PC-9 (cell line): ENCODE measurements around the gene NOP9. TPM values are rescaled to one million over a fixed set of nuclear protein-coding genes. Genes with fewer than 3 reads are reported as not detected.

ENCODE experiments used
- BruUV-seq: library from RNA; stranded (reverse); fragments of 400-500 nt; replicated peaks from 2 replicates; lab custom pipeline; 2021; lab: Mats Ljungman, UMichigan
- CTCF ChIA-PET: fragments of 300-600 bp; sonication (Branson Sonifier 250); formaldehyde crosslinking; loops from one replicate; lab custom pipeline; 2022; ENCODE audit warnings: antibody characterized with exemption; lab: Charles Lee
- POLR2A ChIA-PET: fragments of 300-600 bp; sonication (Branson Sonifier 250); formaldehyde crosslinking; loops from one replicate; lab custom pipeline; 2022; ENCODE audit warnings: antibody characterized with exemption; ENCODE audit not compliant: unreplicated experiment; lab: Charles Lee
- DNase-seq, 2 experiments: peaks; one replicate each; pipeline versions ENCODE4 v3.0.0 to v3.0.0-alpha.2; 2015 to 2022; ENCODE audit warnings: mixed read lengths in 1 of 2
- H2AFZ ChIP-seq: fragments of 200-600 bp; sonication (generic); 2 replicates; pipeline ENCODE4 v1.8.1; 2017; ENCODE audit warnings: antibody characterized with exemption
- H3F3A ChIP-seq: fragments of 200-600 bp; sonication (generic); 2 replicates; pipeline ENCODE4 v1.8.1; 2017; ENCODE audit warnings: antibody characterized with exemption, mild to moderate bottlenecking, low read depth; ENCODE audit not compliant: insufficient read depth
- H3K27ac ChIP-seq: fragments of 200-600 bp; sonication (generic); 2 replicates; pipeline ENCODE4 v1.6.1; 2016; ENCODE audit warnings: mixed run types
- H3K27me3 ChIP-seq: fragments of 200-600 bp; sonication (generic); 2 replicates; pipeline ENCODE4 v1.6.1; 2016; ENCODE audit warnings: low read depth, mixed run types; ENCODE audit not compliant: insufficient read depth
- H3K36me3 ChIP-seq: fragments of 200-600 bp; sonication (generic); 2 replicates; pipeline ENCODE4 v1.6.1; 2016; ENCODE audit warnings: low read depth, mixed run types
- H3K4me1 ChIP-seq: fragments of 200-600 bp; sonication (generic); replicated peaks from 2 replicates; pipeline ENCODE4 v1.6.1; 2016; ENCODE audit warnings: mixed run types; ENCODE audit not compliant: insufficient read depth
- H3K4me2 ChIP-seq: fragments of 200-600 bp; sonication (generic); 2 replicates; pipeline ENCODE4 v1.6.1; 2017; ENCODE audit warnings: mixed run types
- H3K4me3 ChIP-seq: fragments of 200-600 bp; sonication (generic); 2 replicates; pipeline ENCODE4 v1.6.1; 2016; ENCODE audit warnings: mixed run types
- H3K79me2 ChIP-seq: fragments of 200-600 bp; sonication (generic); 2 replicates; pipeline ENCODE4 v1.6.1; 2017; ENCODE audit warnings: low read depth, mixed run types
- H3K9me2 ChIP-seq: fragments of 200-600 bp; sonication (generic); 2 replicates; pipeline ENCODE4 v1.8.1; 2017; ENCODE audit warnings: mild to moderate bottlenecking; ENCODE audit not compliant: insufficient read depth
- H3K9me3 ChIP-seq: fragments of 200-600 bp; sonication (generic); 2 replicates; pipeline ENCODE4 v1.8.1; 2016; ENCODE audit warnings: low read depth; ENCODE audit not compliant: insufficient read depth
- H4K20me1 ChIP-seq: fragments of 200-600 bp; sonication (generic); 2 replicates; pipeline ENCODE4 v1.8.1; 2017; ENCODE audit not compliant: insufficient read depth
- EZH2 ChIP-seq: fragments of 200-600 bp; sonication (generic); IDR thresholded peaks from 2 replicates; pipeline ENCODE4 v1.8.0; 2017; ENCODE audit warnings: antibody characterized with exemption, low read depth
- intact Hi-C: fragments of 100-400 bp; cut with micrococcal nuclease; formaldehyde crosslinking; loops from one replicate; pipeline ENCODE4 v1.10.0; 2022; ENCODE audit not compliant: unreplicated experiment
- total RNA-seq: library from RNA; stranded (reverse); gene quantifications from 2 replicates; pipeline ENCODE4 v1.2.3, GENCODE V29; 2021
- TF ChIP-seq, protein P1 (sequence below): fragments of 200-600 bp; sonication (generic); conservative IDR thresholded peaks from 2 replicates; pipeline ENCODE4 v1.6.1; 2017; ENCODE audit warnings: mixed run types, antibody characterized with exemption, mild to moderate bottlenecking, moderate library complexity

The NOP9 gene
- total RNA-seq, 1 experiment from 2014 or later: 24.4 TPM

DNA sequence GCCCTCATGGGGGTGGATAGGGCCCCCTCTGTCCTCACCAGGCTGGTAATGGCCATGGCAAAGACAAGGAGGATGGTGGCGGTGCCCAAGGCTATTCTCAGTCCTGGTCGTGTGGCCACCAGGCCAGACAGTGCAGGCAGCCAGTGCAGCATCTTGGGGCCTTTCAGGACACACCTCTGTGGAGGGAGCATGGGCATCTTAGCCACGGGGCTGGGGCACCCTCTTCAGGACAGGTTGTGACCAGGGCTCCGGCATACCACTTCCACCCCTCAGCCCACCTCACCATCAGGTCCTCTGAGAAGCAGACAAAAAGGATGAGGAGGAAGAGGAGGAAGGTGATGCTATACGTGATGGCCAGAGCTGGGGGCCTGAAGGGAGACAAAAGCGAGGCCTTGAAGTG is 24.4 kb downstream of the NOP9 start:
- Histone ChIP-seq H3K4me2 (no peak overlapping the region), H3K9me2 (no peaks in the 10 kb centered on the region), H3K4me3 (no peak overlapping the region), H2AFZ (no peak overlapping the region), H4K20me1 (no peaks in the 10 kb centered on the region), H3K9me3 (no peaks in the 10 kb centered on the region), H3K4me1 (no peaks in the 10 kb centered on the region), H3K36me3 (no peaks in the 10 kb centered on the region), H3K27me3 (no peaks in the 10 kb centered on the region), H3F3A (no peaks in the 10 kb centered on the region), H3K79me2 (no peaks in the 10 kb centered on the region), H3K27ac (no peak overlapping the region)
- ChIA-PET CTCF (no interaction called here), POLR2A (no interaction called here)
- no TSS peak for BruUV-seq
- intact Hi-C loops: no loop called here
- no peak for TF ChIP-seq EZH2
- TF ChIP-seq, protein P1, sequence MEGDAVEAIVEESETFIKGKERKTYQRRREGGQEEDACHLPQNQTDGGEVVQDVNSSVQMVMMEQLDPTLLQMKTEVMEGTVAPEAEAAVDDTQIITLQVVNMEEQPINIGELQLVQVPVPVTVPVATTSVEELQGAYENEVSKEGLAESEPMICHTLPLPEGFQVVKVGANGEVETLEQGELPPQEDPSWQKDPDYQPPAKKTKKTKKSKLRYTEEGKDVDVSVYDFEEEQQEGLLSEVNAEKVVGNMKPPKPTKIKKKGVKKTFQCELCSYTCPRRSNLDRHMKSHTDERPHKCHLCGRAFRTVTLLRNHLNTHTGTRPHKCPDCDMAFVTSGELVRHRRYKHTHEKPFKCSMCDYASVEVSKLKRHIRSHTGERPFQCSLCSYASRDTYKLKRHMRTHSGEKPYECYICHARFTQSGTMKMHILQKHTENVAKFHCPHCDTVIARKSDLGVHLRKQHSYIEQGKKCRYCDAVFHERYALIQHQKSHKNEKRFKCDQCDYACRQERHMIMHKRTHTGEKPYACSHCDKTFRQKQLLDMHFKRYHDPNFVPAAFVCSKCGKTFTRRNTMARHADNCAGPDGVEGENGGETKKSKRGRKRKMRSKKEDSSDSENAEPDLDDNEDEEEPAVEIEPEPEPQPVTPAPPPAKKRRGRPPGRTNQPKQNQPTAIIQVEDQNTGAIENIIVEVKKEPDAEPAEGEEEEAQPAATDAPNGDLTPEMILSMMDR: no peak
- DNase-seq: no peak

GRCh38 chr14:24325041-24325530 is 25.4 kb downstream of the NOP9 start:
- no peaks in the 10 kb centered on the region for H3K79me2 ChIP-seq
- no TSS peak for BruUV-seq
- intact Hi-C loops: no loop called here

DNA sequence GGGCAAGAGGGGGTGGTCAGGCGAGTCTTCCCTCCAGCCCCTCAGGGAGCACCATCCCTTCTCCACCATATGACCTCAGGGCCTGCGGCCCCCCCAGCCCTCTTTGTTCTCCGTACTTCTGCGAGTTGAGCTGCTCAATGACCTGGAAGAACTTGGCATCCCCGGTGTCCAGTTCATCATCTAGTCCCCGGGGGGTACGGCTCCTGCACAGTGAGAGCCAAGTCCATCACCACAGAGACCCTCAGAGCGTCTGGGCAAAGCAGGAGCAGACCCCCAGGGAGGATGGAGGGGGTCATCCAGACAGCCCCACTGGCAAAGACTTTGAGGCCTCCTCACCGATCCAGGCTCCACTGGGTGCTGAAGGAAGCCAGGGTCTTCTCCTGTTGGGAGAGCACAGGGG is 26.3 kb downstream of the NOP9 start:
- Histone ChIP-seq H3K27ac (no peak overlapping the region), H3F3A (no peaks in the 10 kb centered on the region), H3K4me2 (no peak overlapping the region), H3K9me2 (no peaks in the 10 kb centered on the region), H4K20me1 (no peaks in the 10 kb centered on the region), H3K4me1 (no peaks in the 10 kb centered on the region), H3K79me2 (no peaks in the 10 kb centered on the region), H2AFZ (no peak overlapping the region), H3K27me3 (no peaks in the 10 kb centered on the region), H3K36me3 (no peaks in the 10 kb centered on the region), H3K4me3 (no peak overlapping the region), H3K9me3 (no peaks in the 10 kb centered on the region)
- ChIA-PET POLR2A (no interaction called here), CTCF (no interaction called here)
- BruUV-seq: no TSS peak
- intact Hi-C loops: no loop called here
- no peak for DNase-seq
- TF ChIP-seq, protein P1: no peak
- TF ChIP-seq EZH2: no peak

More at GRCh38 chr14:24325041-24325530, 25.4 kb downstream of the NOP9 start:
- H3K9me3 ChIP-seq: no peaks in the 10 kb centered on the region
- TF ChIP-seq, protein P1: no peak
- TF ChIP-seq EZH2: no peak
- H4K20me1 ChIP-seq: no peaks in the 10 kb centered on the region
- no peaks in the 10 kb centered on the region for H3K36me3 ChIP-seq
- no peak for DNase-seq
- H3K27ac ChIP-seq: no peak overlapping the region
- H3K27me3 ChIP-seq: no peaks in the 10 kb centered on the region
- H3K4me2 ChIP-seq: no peak overlapping the region
- H3K4me1 ChIP-seq: no peaks in the 10 kb centered on the region
- ChIA-PET CTCF (no interaction called here), POLR2A (no interaction called here)
- no peaks in the 10 kb centered on the region for H3F3A ChIP-seq
- H3K4me3 ChIP-seq: no peak overlapping the region
- H3K9me2 ChIP-seq: no peaks in the 10 kb centered on the region
- H2AFZ ChIP-seq: no peak overlapping the region
